Activated CD8-positive, alpha-beta T cell treated with anti-CD3 and anti-CD28 coated beads for 36 hours (primary cell): ENCODE data around the gene CORO2A. TPM values are rescaled to one million over a fixed set of nuclear protein-coding genes. Genes with fewer than 3 reads are reported as not detected.

Experiments
- ATAC-seq: fragments of 200-7000 bp; cut with Tn5 transposase; one replicate; pipeline ENCODE4 v1.10.0; 2021; ENCODE audit warnings: mild to moderate bottlenecking, moderate library complexity
- CTCF ChIA-PET: fragments of 350-600 bp; sonication (Branson Sonifier 250); formaldehyde crosslinking; loops from one replicate; lab custom pipeline; 2021; ENCODE audit warnings: antibody characterized with exemption; lab: Charles Lee
- POLR2A ChIA-PET: fragments of 350-600 bp; sonication (Branson Sonifier 250); formaldehyde crosslinking; loops from one replicate; lab custom pipeline; 2021; ENCODE audit warnings: antibody characterized with exemption; lab: Charles Lee
- DNase-seq: peaks from one replicate; pipeline ENCODE4 v3.0.0-alpha.2; 2020
- H3K27ac Mint-ChIP-seq: one replicate; pipeline ENCODE4 v1.8.0; 2021; ENCODE audit warnings: mild to moderate bottlenecking, mixed read lengths
- H3K27me3 Mint-ChIP-seq: one replicate; pipeline ENCODE4 v1.8.0; 2021; ENCODE audit warnings: mixed read lengths
- H3K36me3 Mint-ChIP-seq: one replicate; pipeline ENCODE4 v1.8.0; 2021; ENCODE audit warnings: low read depth, mixed read lengths
- H3K4me1 Mint-ChIP-seq: one replicate; pipeline ENCODE4 v1.8.0; 2021; ENCODE audit warnings: low read depth, mixed read lengths
- H3K4me3 Mint-ChIP-seq: one replicate; pipeline ENCODE4 v1.8.0; 2021; ENCODE audit warnings: mild to moderate bottlenecking, moderate library complexity, mixed read lengths
- H3K9me3 Mint-ChIP-seq: one replicate; pipeline ENCODE4 v1.8.0; 2021; ENCODE audit warnings: mixed read lengths
- CTCF ChIP-seq: fragments of 200-600 bp; IDR thresholded peaks from one replicate; pipeline ENCODE4 v1.8.0; 2022; ENCODE audit warnings: antibody characterized with exemption, mild to moderate bottlenecking
- intact Hi-C: fragments of 100-400 bp; cut with micrococcal nuclease; formaldehyde crosslinking; loops from one replicate; pipeline ENCODE4 v1.10.0; 2022
- total RNA-seq, 2 experiments: library from RNA; stranded (reverse); gene quantifications; one replicate each; pipeline ENCODE4 v1.2.3, GENCODE V29; 2021

Gene CORO2A
- total RNA-seq, 2 experiments from 2014 or later, result 12.2 to 13.4 TPM

GRCh38 chr9:98230304-98230703, 37.9 kb upstream of the CORO2A start:
- no peak for ATAC-seq
- no peak overlapping the region for H3K4me3 Mint-ChIP-seq
- peaks cover 2% of the 10 kb centered on the region for H3K36me3 Mint-ChIP-seq
- intact Hi-C loops, result no loop called here
- no peak for TF ChIP-seq CTCF
- no peaks in the 10 kb centered on the region for H3K27me3 Mint-ChIP-seq
- H3K9me3 Mint-ChIP-seq, result no peaks in the 10 kb centered on the region
- H3K4me1 Mint-ChIP-seq, result no peaks in the 10 kb centered on the region
- ChIA-PET POLR2A (interaction anchor here (1.1 kb wide), 1 partner anchor 25 kb away, joined by 3 read pairs; the partner anchor contains the start of gene TBC1D2), CTCF (interaction anchor here (1.3 kb wide), 1 partner anchor 33 kb away, joined by 3 read pairs; no protein-coding TSS in a partner anchor)
- no peak for DNase-seq
- H3K27ac Mint-ChIP-seq, result no peak overlapping the region

- ChIA-PET CTCF (interaction anchor here (1.3 to 1.5 kb wide), 2 partner anchors 25 to 34 kb away, joined by 3 read pairs; no protein-coding TSS in a partner anchor), POLR2A (interaction anchor here (1.1 kb wide), 1 partner anchor 26 kb away, joined by 3 read pairs; the partner anchor contains the start of gene TBC1D2)
- intact Hi-C loops, result no loop called here
- H3K27ac Mint-ChIP-seq, result no peak overlapping the region
- DNase-seq (no peak), ATAC-seq (no peak)
- no peaks in the 10 kb centered on the region for H3K27me3 Mint-ChIP-seq
- peaks cover 2% of the 10 kb centered on the region for H3K36me3 Mint-ChIP-seq
- H3K4me1 Mint-ChIP-seq, result no peaks in the 10 kb centered on the region
- no peaks in the 10 kb centered on the region for H3K9me3 Mint-ChIP-seq
- TF ChIP-seq CTCF, result no peak
- no peak overlapping the region for H3K4me3 Mint-ChIP-seq
Observed at GRCh38 chr9:98229620-98230019, 37.2 kb upstream of the CORO2A start.

- H3K4me3 Mint-ChIP-seq, result no peak overlapping the region
- intact Hi-C loops, result no loop called here
- H3K4me1 Mint-ChIP-seq, result no peaks in the 10 kb centered on the region
- no peaks in the 10 kb centered on the region for H3K27me3 Mint-ChIP-seq
- POLR2A ChIA-PET, result no interaction called here
- ATAC-seq (no peak), DNase-seq (no peak)
- H3K9me3 Mint-ChIP-seq, result no peaks in the 10 kb centered on the region
- CTCF ChIA-PET, result interaction anchor here (1.3 to 1.5 kb wide), 2 partner anchors 24 to 34 kb away, joined by 3 read pairs; no protein-coding TSS in a partner anchor
- no peak overlapping the region for H3K27ac Mint-ChIP-seq
- no peak for TF ChIP-seq CTCF
- H3K36me3 Mint-ChIP-seq, result peaks cover 2% of the 10 kb centered on the region
Observed at GRCh38 chr9:98229090-98229395, 36.6 kb upstream of the CORO2A start.

- intact Hi-C loops, result no loop called here
- ATAC-seq (no peak), DNase-seq (no peak)
- no peaks in the 10 kb centered on the region for H3K27me3 Mint-ChIP-seq
- H3K4me3 Mint-ChIP-seq, result no peak overlapping the region
- no peaks in the 10 kb centered on the region for H3K9me3 Mint-ChIP-seq
- POLR2A ChIA-PET, result no interaction called here
- no peak for TF ChIP-seq CTCF
- no peak overlapping the region for H3K27ac Mint-ChIP-seq
- H3K4me1 Mint-ChIP-seq, result no peaks in the 10 kb centered on the region
- H3K36me3 Mint-ChIP-seq, result peaks cover 2% of the 10 kb centered on the region
- CTCF ChIA-PET, result interaction anchor here (1.5 kb wide), 1 partner anchor 24 kb away, joined by 3 read pairs; no protein-coding TSS in a partner anchor
Observed at GRCh38 chr9:98228392-98229089, 36.1 kb upstream of the CORO2A start.

- H3K9me3 Mint-ChIP-seq, result no peaks in the 10 kb centered on the region
- ChIA-PET POLR2A (no interaction called here), CTCF (interaction anchor here (0.9 kb wide), 1 partner anchor 154 kb away, joined by 3 read pairs; no protein-coding TSS in a partner anchor)
- H3K36me3 Mint-ChIP-seq, result peaks cover 2% of the 10 kb centered on the region
- no peaks in the 10 kb centered on the region for H3K4me1 Mint-ChIP-seq
- DNase-seq (no peak), ATAC-seq (no peak)
- no peak overlapping the region for H3K27ac Mint-ChIP-seq
- H3K4me3 Mint-ChIP-seq, result no peak overlapping the region
- intact Hi-C loops, result no loop called here
- TF ChIP-seq CTCF, result no peak
- H3K27me3 Mint-ChIP-seq, result no peaks in the 10 kb centered on the region
Observed at GRCh38 chr9:98227883-98228282, 35.4 kb upstream of the CORO2A start.
